H1 (cell line): Measurements from ENCODE around the gene TMEM39A. TPM values are rescaled to one million over a fixed set of nuclear protein-coding genes. Genes with fewer than 3 reads are reported as not detected.

Experiments used
- CTCF ChIA-PET: fragments of 300-600 bp; sonication (Branson Sonifier 250); formaldehyde crosslinking; loops from one replicate; lab custom pipeline; 2021; ENCODE audit not compliant: partially characterized antibody; lab: Charles Lee
- POLR2A ChIA-PET: fragments of 300-600 bp; sonication (Branson Sonifier 250); formaldehyde crosslinking; loops from one replicate; lab custom pipeline; 2021; ENCODE audit warnings: inconsistent platforms; ENCODE audit not compliant: partially characterized antibody; lab: Charles Lee
- DNase-seq, 2 experiments: peaks; one replicate each; pipeline versions ENCODE4 v3.0.0 to v3.0.0-alpha.2; 2010 to 2022; ENCODE audit warnings: low spot score in 2 of 2, low read depth in 1 of 2, mixed read lengths in 1 of 2
- FAIRE-seq: peaks from 2 replicates; lab custom pipeline; 2011; peaks lifted over from hg19 to GRCh38; lab: Jason Lieb, UNC
- H2AFZ ChIP-seq: 2 replicates; pipeline ENCODE4 v1.8.1; 2012; ENCODE audit warnings: low read length, inconsistent platforms
- H2AK5ac ChIP-seq: 2 replicates; pipeline ENCODE4 v1.6.1; 2013; ENCODE audit warnings: low read depth, low read length
- H2BK120ac ChIP-seq: replicated peaks from 2 replicates; pipeline ENCODE3; 2013; ENCODE audit warnings: low read depth, low read length, inconsistent platforms
- H2BK12ac ChIP-seq: 2 replicates; pipeline ENCODE4 v1.6.1; 2013; ENCODE audit warnings: low read depth, low read length
- H2BK15ac ChIP-seq: 2 replicates; pipeline ENCODE4 v1.6.1; 2013; ENCODE audit warnings: low read length
- H2BK20ac ChIP-seq: 2 replicates; pipeline ENCODE4 v1.6.1; 2013; ENCODE audit warnings: low read length
- H2BK5ac ChIP-seq: 2 replicates; pipeline ENCODE4 v1.6.1; 2013; ENCODE audit warnings: low read depth, low read length
- H3K14ac ChIP-seq: 2 replicates; pipeline ENCODE4 v1.6.1; 2013; ENCODE audit warnings: inconsistent platforms; ENCODE audit not compliant: insufficient read length
- H3K18ac ChIP-seq: 2 replicates; pipeline ENCODE4 v1.6.1; 2013; ENCODE audit warnings: low read length; ENCODE audit errors: extremely low read depth
- H3K23ac ChIP-seq: 2 replicates; pipeline ENCODE4 v1.6.1; 2013; ENCODE audit warnings: inconsistent platforms; ENCODE audit not compliant: insufficient read length
- H3K23me2 ChIP-seq: 2 replicates; pipeline ENCODE4 v1.6.1; 2013; ENCODE audit warnings: low read depth, low read length
- H3K27ac ChIP-seq: 2 replicates; pipeline ENCODE4 v1.6.1; 2011; ENCODE audit warnings: low read depth, low read length, inconsistent platforms
- H3K27me3 ChIP-seq, 4 experiments: replicated peaks in 1 of 4; 1 replicate in 1 of 4; 2 replicates in 3 of 4; pipeline versions ENCODE4 v1.6.1 to v1.8.1; 2011 to 2013; ENCODE audit warnings: low read length in 3 of 4, mild to moderate bottlenecking in 3 of 4, inconsistent platforms in 2 of 4, mixed read lengths in 2 of 4, moderate library complexity in 1 of 4; ENCODE audit not compliant: control insufficient read depth in 3 of 4, insufficient read depth in 3 of 4; ENCODE audit errors: extremely low read depth in 1 of 4
- H3K36me3 ChIP-seq, 4 experiments: 2 replicates each; pipeline versions ENCODE4 v1.6.1 to v1.8.1; 2011 to 2013; ENCODE audit warnings: mild to moderate bottlenecking in 4 of 4, low read length in 3 of 4, moderate library complexity in 2 of 4, control low read depth in 1 of 4, inconsistent platforms in 1 of 4; ENCODE audit not compliant: insufficient read depth in 4 of 4, control insufficient read depth in 2 of 4
- H3K4ac ChIP-seq: replicated peaks from 2 replicates; pipeline ENCODE3; 2013; ENCODE audit warnings: low read length, low read depth, mixed read lengths, inconsistent platforms; ENCODE audit not compliant: insufficient read length
- H3K4me1 ChIP-seq, 4 experiments: replicated peaks in 1 of 4; 1 replicate in 1 of 4; 2 replicates in 3 of 4; pipeline versions ENCODE4 v1.6.1 to v1.8.1; 2011 to 2013; ENCODE audit warnings: low read length in 3 of 4, inconsistent platforms in 2 of 4, mixed read lengths in 1 of 4; ENCODE audit not compliant: insufficient read depth in 4 of 4, control insufficient read depth in 3 of 4
- H3K4me2 ChIP-seq, 2 experiments: 2 replicates each; pipeline versions ENCODE4 v1.6.1 to v1.8.1; 2011 to 2013; ENCODE audit warnings: low read depth in 2 of 2, low read length in 2 of 2, control low read depth in 1 of 2, inconsistent platforms in 1 of 2, mild to moderate bottlenecking in 1 of 2; ENCODE audit not compliant: insufficient read depth in 1 of 2
- H3K4me3 ChIP-seq, 4 experiments: fragments of 200-600, 300-600 bp in 1 of 4; sonication (generic), shearing (Covaris generic), sonication (Bioruptor Twin) in 1 of 4; 2 replicates each; pipeline versions ENCODE4 v1.5.1 to v1.8.1; 2011 to 2016; ENCODE audit warnings: low read length in 4 of 4, low read depth in 3 of 4, control low read depth in 2 of 4, inconsistent platforms in 2 of 4, mild to moderate bottlenecking in 2 of 4, mixed read lengths in 1 of 4, moderate library complexity in 1 of 4; ENCODE audit not compliant: insufficient read depth in 2 of 4; ENCODE audit errors: extremely low read depth in 1 of 4
- H3K56ac ChIP-seq: replicated peaks from 2 replicates; pipeline ENCODE3; 2013; ENCODE audit warnings: low read depth, mild to moderate bottlenecking, mixed read lengths, low read length, inconsistent platforms; ENCODE audit not compliant: insufficient read length
- H3K79me1 ChIP-seq: 2 replicates; pipeline ENCODE4 v1.6.1; 2013; ENCODE audit warnings: low read depth, low read length, control low read depth
- H3K79me2 ChIP-seq, 2 experiments: 2 replicates each; pipeline versions ENCODE4 v1.6.1 to v1.8.1; 2012 to 2013; ENCODE audit warnings: low read length in 2 of 2, mild to moderate bottlenecking in 2 of 2, inconsistent platforms in 1 of 2; ENCODE audit not compliant: insufficient read depth in 2 of 2, control insufficient read depth in 1 of 2
- H3K9ac ChIP-seq, 4 experiments: replicated peaks in 1 of 4; 1 replicate in 1 of 4; 2 replicates in 3 of 4; pipeline versions ENCODE4 v1.6.1 to v1.8.1; 2011 to 2013; ENCODE audit warnings: low read depth in 3 of 4, low read length in 3 of 4, control low read depth in 2 of 4, mild to moderate bottlenecking in 2 of 4, moderate library complexity in 2 of 4, inconsistent platforms in 1 of 4; ENCODE audit errors: extremely low read depth in 1 of 4
- H3K9me3 ChIP-seq, 2 experiments: 2 replicates each; pipeline versions ENCODE4 v1.6.1 to v1.8.1; 2012 to 2013; ENCODE audit warnings: mild to moderate bottlenecking in 2 of 2, moderate library complexity in 2 of 2, control low read depth in 1 of 2, inconsistent platforms in 1 of 2, low read depth in 1 of 2, low read length in 1 of 2, mixed read lengths in 1 of 2; ENCODE audit not compliant: insufficient read depth in 2 of 2
- H4K20me1 ChIP-seq, 2 experiments: replicated peaks in 1 of 2; 2 replicates each; pipeline versions ENCODE3 to v1.8.1; 2011 to 2013; ENCODE audit warnings: inconsistent platforms in 2 of 2, low read length in 2 of 2, mild to moderate bottlenecking in 1 of 2; ENCODE audit not compliant: insufficient read depth in 2 of 2, control insufficient read depth in 1 of 2
- H4K5ac ChIP-seq: 2 replicates; pipeline ENCODE4 v1.6.1; 2013; ENCODE audit warnings: low read length, low read depth, mixed read lengths, inconsistent platforms; ENCODE audit not compliant: insufficient read length
- H4K8ac ChIP-seq: 2 replicates; pipeline ENCODE4 v1.8.0; 2013; ENCODE audit warnings: mild to moderate bottlenecking, moderate library complexity, low read length, inconsistent platforms; ENCODE audit not compliant: insufficient read depth; ENCODE audit errors: extremely low read depth
- H4K91ac ChIP-seq: replicated peaks from 2 replicates; pipeline ENCODE3; 2013; ENCODE audit warnings: low read length, mixed read lengths, inconsistent platforms; ENCODE audit not compliant: insufficient read length
- BACH1 ChIP-seq: IDR thresholded peaks from 2 replicates; pipeline ENCODE4 v1.6.1; 2012; ENCODE audit warnings: low read length, improper control_type of control experiment
- BRCA1 ChIP-seq: IDR thresholded peaks from 2 replicates; pipeline ENCODE4 v1.6.1; 2012; ENCODE audit warnings: low read depth, low read length, improper control_type of control experiment
- CTBP2 ChIP-seq: IDR thresholded peaks from 2 replicates; pipeline ENCODE4 v1.7.0; 2011; ENCODE audit warnings: borderline replicate concordance, mild to moderate bottlenecking, moderate library complexity, mixed read lengths, low read length; ENCODE audit not compliant: insufficient read depth, insufficient read length
- E2F6 ChIP-seq: IDR thresholded peaks from 2 replicates; pipeline ENCODE4 v1.6.1; 2012; ENCODE audit warnings: inconsistent platforms
- GABPA ChIP-seq: IDR thresholded peaks from 2 replicates; pipeline ENCODE4 v1.6.1; 2011; ENCODE audit warnings: mild to moderate bottlenecking, low read length, moderate library complexity, borderline replicate concordance; ENCODE audit not compliant: insufficient read depth
- MAFK ChIP-seq: IDR thresholded peaks from 2 replicates; pipeline ENCODE4 v1.6.1; 2012; ENCODE audit warnings: low read depth, mild to moderate bottlenecking, improper control_type of control experiment, low read length
- MAX ChIP-seq: IDR thresholded peaks from 2 replicates; pipeline ENCODE4 v1.6.1; 2012; ENCODE audit warnings: inconsistent platforms
- NANOG ChIP-seq: IDR thresholded peaks from 2 replicates; pipeline ENCODE4 v1.6.1; 2011; ENCODE audit warnings: low read length, low read depth, mild to moderate bottlenecking, inconsistent platforms; ENCODE audit not compliant: insufficient read depth, poor library complexity, severe bottlenecking
- NRF1 ChIP-seq: IDR thresholded peaks from 2 replicates; pipeline ENCODE4 v1.6.1; 2011; ENCODE audit warnings: mild to moderate bottlenecking, low read depth, low read length, improper control_type of control experiment
- SIRT6 ChIP-seq: IDR thresholded peaks from one replicate; pipeline ENCODE4 v1.7.1; 2012; ENCODE audit warnings: low read length, inconsistent platforms
- SP2 ChIP-seq: IDR thresholded peaks from 2 replicates; pipeline ENCODE4 v1.6.1; 2012; ENCODE audit warnings: mild to moderate bottlenecking, low read length, inconsistent platforms
- SRF ChIP-seq: IDR thresholded peaks from 2 replicates; pipeline ENCODE4 v1.6.1; 2011; ENCODE audit warnings: mild to moderate bottlenecking, low read depth, low read length, moderate library complexity
- SUZ12 ChIP-seq: fragments of 200-600 bp; sonication (generic); IDR thresholded peaks from 2 replicates; pipeline ENCODE4 v1.6.1; 2012; ENCODE audit warnings: mild to moderate bottlenecking, inconsistent platforms, low read length, moderate library complexity, mixed read lengths
- WGBS, 2 experiments: shearing (Covaris generic) in 1 of 2; methylation state at CpG; one replicate each; pipeline versions ENCODE4 v1.1.6 to v1.1.7; 2013 to 2015; ENCODE audit warnings: low lambda C conversion rate in 2 of 2, mixed read lengths in 2 of 2, inconsistent platforms in 1 of 2, low coverage in 1 of 2, missing lambda C conversion rate in 1 of 2; ENCODE audit not compliant: insufficient replicate concordance in 2 of 2, insufficient coverage in 1 of 2, insufficient read length in 1 of 2; ENCODE audit errors: extremely low coverage in 1 of 2, missing lambda C conversion rate in 1 of 2; 5-methylcytosine and 5-hydroxymethylcytosine counted together
- polyA plus RNA-seq, 7 experiments: library from polyadenylated mRNA; depleted of rRNA in 3 of 7; stranded (reverse) in 5 of 7; unstranded in 2 of 7; fragments of >200 nt in 5 of 7; fragments of 200-250 nt in 2 of 7; gene quantifications; 1 replicate in 5 of 7; 2 replicates in 1 of 7; 4 replicates in 1 of 7; pipeline versions ENCODE4 v1.2.1 to v1.2.3, GENCODE V29; 2011 to 2013; ENCODE audit warnings: missing spikeins in 2 of 7, mixed read lengths in 2 of 7
- total RNA-seq: library from RNA; stranded (reverse); fragmentation: NEBNext Ultra II Directional; extraction: Animal tissue kit (Norgen Biotek cat#: 25700); gene quantifications from 2 replicates; pipeline ENCODE4 v1.2.1, GENCODE V29; 2021

Gene TMEM39A
- total and polyA plus RNA-seq, 2 of the 8 experiments (the other 6 are each of a cell fraction or from before 2014, with no cell fraction given), result 26.8 to 36.1 TPM

GRCh38 chr3:119500265-119500664 is 36.9 kb upstream of the TMEM39A start:
- H2BK20ac ChIP-seq, result no peak overlapping the region
- no peak overlapping the region for H3K56ac ChIP-seq
- no peak overlapping the region for H2BK5ac ChIP-seq
- peaks cover 2 to 38% (median 10%) of the 10 kb centered on the region in 4 experiments; a peak in 5 of 8 replicates for H3K36me3 ChIP-seq
- H3K4ac ChIP-seq, result no peak overlapping the region
- no peak overlapping the region for H2BK120ac ChIP-seq
- peaks cover 5% of the 10 kb centered on the region; the same call in 1 of the 2 replicates for H3K23me2 ChIP-seq
- no peak overlapping the region for H3K9ac ChIP-seq
- H3K14ac ChIP-seq, result no peak overlapping the region
- peaks cover 3 to 32% of the 10 kb centered on the region in 2 experiments; a peak in 2 of 4 replicates for H3K79me2 ChIP-seq
- H3K23ac ChIP-seq, result no peak overlapping the region
- no peaks in the 10 kb centered on the region for H3K9me3 ChIP-seq
- H3K18ac ChIP-seq, result no peak overlapping the region
- peak overlapping the region; percentile 71 to 78 for H3K4me2 ChIP-seq
- WGBS, 2 experiments, result 81% methylated on average over 4 of the region's 4 CpGs; no CpG with 5 or more reads in 1 of the 2 experiments
- H3K4me3 ChIP-seq, result peak overlapping the region in 1 of 4 experiments; percentile 93; a peak in 2 of 8 replicates
- H3K79me1 ChIP-seq, result no peaks in the 10 kb centered on the region; the same call in 1 of the 2 replicates
- POLR2A ChIA-PET, result interaction anchor here (0.6 to 4.0 kb wide), 4 partner anchors 11 to 52 kb away, joined by 3 to 27 read pairs (median 10); partner anchors contain the start of gene POGLUT1
- H2AK5ac ChIP-seq, result no peak overlapping the region
- no peak overlapping the region for H2BK12ac ChIP-seq
- H3K27ac ChIP-seq, result no peak overlapping the region
- no peak overlapping the region for H2AFZ ChIP-seq
- no peak for FAIRE-seq
- H2BK15ac ChIP-seq, result no peak overlapping the region
- CTCF ChIA-PET, result interaction anchor here (0.6 to 2.2 kb wide), 4 partner anchors 10 to 181 kb away, joined by 3 to 8 read pairs (median 4); partner anchors contain the start of gene CD80
- TF ChIP-seq NANOG, result no peak
- TF ChIP-seq CTBP2, result no peak
- no peak for TF ChIP-seq NRF1
- no peak for TF ChIP-seq SIRT6
- no peak for TF ChIP-seq MAFK
- TF ChIP-seq BRCA1, result no peak
- no peak for TF ChIP-seq GABPA
- TF ChIP-seq SP2, result no peak
- no peak for TF ChIP-seq SUZ12
- no peak for TF ChIP-seq MAX
- TF ChIP-seq BACH1, result no peak
- TF ChIP-seq E2F6, result no peak
- TF ChIP-seq SRF, result no peak
- TF ChIP-seq, all 59 proteins: peak for 0
- H3K4me1 ChIP-seq, result no peaks in the 10 kb centered on the region; a peak in 1 of 7 replicates
- no peak overlapping the region for H4K8ac ChIP-seq
- DNase-seq, result no peak
- H4K91ac ChIP-seq, result no peak overlapping the region
- H4K5ac ChIP-seq, result no peak overlapping the region
- no peaks in the 10 kb centered on the region for H4K20me1 ChIP-seq
- H3K27me3 ChIP-seq, result no peaks in the 10 kb centered on the region
